Measurements from ENCODE around the gene TPPP.

The TPPP gene

DNA sequence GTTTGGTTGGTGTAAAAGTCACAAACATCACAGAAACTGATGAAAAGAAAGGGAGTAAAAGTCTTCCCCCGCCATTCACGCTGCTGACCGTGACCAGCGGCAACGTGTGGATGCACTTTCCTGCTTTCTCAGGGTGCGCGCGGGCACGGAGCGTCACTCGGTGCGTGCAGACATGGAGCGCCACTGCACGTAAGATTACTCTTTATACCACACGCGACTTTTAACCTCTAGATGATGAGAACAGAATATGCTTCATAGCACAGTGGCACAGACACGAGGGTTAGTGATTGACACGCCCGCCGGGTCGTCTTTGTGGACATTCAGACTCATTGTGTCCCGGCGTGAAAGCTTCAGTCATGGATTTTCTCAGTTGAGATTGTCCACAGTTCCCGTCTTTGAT lies 65.3 kb downstream of the TPPP start:
- Histone ChIP-seq H3K9me3 (ENCODE audit: insufficient read depth, low read length) (no peaks in the 10 kb centered on the region), H3K4me3 (ENCODE audit: insufficient read length, low read depth) (no peak overlapping the region), H3K4me1 (ENCODE audit: insufficient read depth, insufficient read length) (no peaks in the 10 kb centered on the region), H3K27me3 (ENCODE audit: insufficient read depth, insufficient read length) (no peaks in the 10 kb centered on the region), H3K36me3 (ENCODE audit: insufficient read depth, insufficient read length, low read length) (peaks cover 46% of the 10 kb centered on the region), H3K9ac (ENCODE audit: insufficient read length, low read depth) (no peak overlapping the region)
- TF ChIP-seq ZNF274 (IDR thresholded peaks at IDR 0.05; ENCODE audit: low read depth, low read length): no peak
- no peak for TF ChIP-seq YY1 (IDR thresholded peaks at IDR 0.05; ENCODE audit: insufficient read depth, insufficient read length)
- TF ChIP-seq SUZ12 (IDR thresholded peaks at IDR 0.05; ENCODE audit: extremely low read depth, insufficient read depth, insufficient read length): no peak
- DNase-seq (ENCODE audit: low read depth, low spot score): no peak

DNA sequence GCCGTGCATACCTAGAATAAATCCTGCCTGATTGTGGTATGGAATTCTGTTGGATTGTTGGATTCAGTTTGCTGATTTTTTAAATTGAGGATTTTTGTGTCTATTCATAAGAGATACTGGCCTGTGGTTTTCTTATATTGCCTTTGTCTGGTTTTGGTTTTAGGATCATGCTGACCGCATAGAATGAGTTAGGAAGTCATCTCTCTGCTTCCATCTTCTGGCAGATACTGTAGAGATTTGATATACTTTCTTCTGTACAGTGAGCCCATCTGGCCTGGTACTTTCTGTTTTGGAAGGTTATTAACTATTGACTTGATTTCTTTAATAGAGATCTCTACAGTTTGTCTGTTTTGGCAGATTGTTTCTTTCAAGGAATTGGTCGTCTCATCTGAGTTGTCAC lies 66.3 kb downstream of the TPPP start:
- H3K27me3 ChIP-seq (ENCODE audit: insufficient read depth, insufficient read length): no peaks in the 10 kb centered on the region
- H3K9ac ChIP-seq (ENCODE audit: insufficient read length, low read depth): no peak overlapping the region
- no peaks in the 10 kb centered on the region for H3K4me1 ChIP-seq (ENCODE audit: insufficient read depth, insufficient read length)
- H3K36me3 ChIP-seq (ENCODE audit: insufficient read depth, insufficient read length, low read length): peaks cover 56% of the 10 kb centered on the region
- no peak overlapping the region for H3K4me3 ChIP-seq (ENCODE audit: insufficient read length, low read depth)
- TF ChIP-seq YY1 (IDR thresholded peaks at IDR 0.05; ENCODE audit: insufficient read depth, insufficient read length) (no peak), ZNF274 (IDR thresholded peaks at IDR 0.05; ENCODE audit: low read depth, low read length) (no peak), SUZ12 (IDR thresholded peaks at IDR 0.05; ENCODE audit: extremely low read depth, insufficient read depth, insufficient read length) (no peak)
- H3K9me3 ChIP-seq (ENCODE audit: insufficient read depth, low read length): no peaks in the 10 kb centered on the region
- no peak for DNase-seq (ENCODE audit: low read depth, low spot score)

DNA sequence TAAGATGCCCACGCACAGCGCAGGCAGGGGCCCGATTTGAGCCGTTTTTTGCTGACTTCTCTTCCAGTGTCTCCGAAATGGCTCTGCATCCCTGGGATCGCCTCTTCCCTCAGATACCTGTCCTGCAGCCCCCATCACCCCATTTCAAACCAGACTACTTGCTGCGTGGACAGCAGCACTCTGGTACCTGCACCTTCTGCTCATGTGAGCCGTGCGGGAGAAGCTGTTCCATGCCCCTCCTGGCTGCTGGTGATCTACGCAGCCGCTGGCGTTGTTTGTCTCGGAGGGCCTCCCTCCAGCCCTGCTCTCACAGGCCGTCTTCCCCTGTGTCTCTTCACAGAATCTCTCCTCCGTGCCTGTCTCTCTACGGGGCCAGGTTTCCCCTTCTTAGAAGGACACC lies 67.6 kb downstream of the TPPP start:
- peaks cover 69% of the 10 kb centered on the region for H3K36me3 ChIP-seq (ENCODE audit: insufficient read depth, insufficient read length, low read length)
- DNase-seq (ENCODE audit: low read depth, low spot score): no peak
- no peaks in the 10 kb centered on the region for H3K27me3 ChIP-seq (ENCODE audit: insufficient read depth, insufficient read length)
- H3K4me1 ChIP-seq (ENCODE audit: insufficient read depth, insufficient read length): no peaks in the 10 kb centered on the region
- H3K4me3 ChIP-seq (ENCODE audit: insufficient read length, low read depth): no peak overlapping the region
- TF ChIP-seq YY1 (IDR thresholded peaks at IDR 0.05; ENCODE audit: insufficient read depth, insufficient read length) (no peak), ZNF274 (IDR thresholded peaks at IDR 0.05; ENCODE audit: low read depth, low read length) (no peak), SUZ12 (IDR thresholded peaks at IDR 0.05; ENCODE audit: extremely low read depth, insufficient read depth, insufficient read length) (no peak)
- no peaks in the 10 kb centered on the region for H3K9me3 ChIP-seq (ENCODE audit: insufficient read depth, low read length)
- H3K9ac ChIP-seq (ENCODE audit: insufficient read length, low read depth): no peak overlapping the region

DNA sequence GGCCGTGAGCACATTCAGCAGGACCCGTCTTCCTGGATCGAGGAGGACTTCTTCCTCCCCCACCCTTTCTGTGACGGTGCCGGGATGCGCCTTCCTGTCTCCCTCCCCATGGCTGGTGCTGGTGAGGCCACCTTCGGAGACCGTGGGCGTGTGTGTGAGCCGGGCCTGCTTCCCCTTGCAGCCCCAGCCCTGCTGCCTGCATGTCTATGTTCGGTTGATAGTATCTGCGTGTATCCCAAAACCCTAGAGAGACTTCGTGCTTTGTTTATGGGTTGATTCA lies 68.3 kb downstream of the TPPP start:
- Histone ChIP-seq H3K9me3 (ENCODE audit: insufficient read depth, low read length) (no peaks in the 10 kb centered on the region), H3K36me3 (ENCODE audit: insufficient read depth, insufficient read length, low read length) (peaks cover 75% of the 10 kb centered on the region), H3K9ac (ENCODE audit: insufficient read length, low read depth) (no peak overlapping the region), H3K4me3 (ENCODE audit: insufficient read length, low read depth) (no peak overlapping the region), H3K4me1 (ENCODE audit: insufficient read depth, insufficient read length) (no peaks in the 10 kb centered on the region), H3K27me3 (ENCODE audit: insufficient read depth, insufficient read length) (no peaks in the 10 kb centered on the region)
- no peak for TF ChIP-seq YY1 (IDR thresholded peaks at IDR 0.05; ENCODE audit: insufficient read depth, insufficient read length)
- no peak for TF ChIP-seq ZNF274 (IDR thresholded peaks at IDR 0.05; ENCODE audit: low read depth, low read length)
- TF ChIP-seq SUZ12 (IDR thresholded peaks at IDR 0.05; ENCODE audit: extremely low read depth, insufficient read depth, insufficient read length): no peak
- no peak for DNase-seq (ENCODE audit: low read depth, low spot score)

DNA sequence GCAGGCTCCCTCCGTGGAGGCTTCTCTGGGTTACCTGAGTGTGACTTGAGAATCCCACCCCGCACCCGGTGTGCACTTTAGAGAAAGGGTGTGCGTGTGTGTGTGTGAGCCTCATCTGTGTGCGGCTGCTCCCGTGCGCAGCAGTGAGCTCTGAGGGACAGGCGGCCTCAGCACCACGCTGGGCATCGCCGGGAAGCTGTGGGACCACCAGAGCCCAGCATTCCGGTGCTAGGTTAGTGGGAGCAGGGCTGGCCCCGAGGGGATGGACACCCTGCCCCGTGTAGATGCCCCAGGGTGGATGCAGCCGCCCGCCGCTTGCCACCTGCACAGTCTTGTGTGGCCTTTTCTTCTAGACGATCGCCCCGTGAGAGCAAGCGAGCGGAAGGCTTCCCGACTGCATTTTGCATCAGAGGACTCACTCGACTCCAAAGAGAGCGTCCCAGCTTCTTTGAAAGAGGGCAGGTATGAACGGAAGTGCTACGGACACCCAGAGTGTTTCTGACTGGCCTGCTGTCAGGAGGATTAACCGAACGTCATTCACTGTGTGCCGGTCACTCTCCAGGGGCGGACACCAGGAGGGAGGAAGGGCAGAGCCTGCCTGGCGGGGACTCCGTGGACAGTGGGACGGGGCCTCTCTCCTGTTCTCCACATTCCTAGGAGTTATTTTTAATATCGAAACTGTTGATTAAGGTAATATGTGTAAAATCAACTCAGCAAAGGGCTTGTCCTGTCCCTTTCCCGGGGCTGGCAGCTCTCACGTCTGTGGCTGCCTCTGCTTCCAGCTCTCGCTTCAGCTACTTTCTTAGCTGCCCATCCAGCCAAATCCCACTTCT lies 68.8 kb downstream of the TPPP start:
- no peak for DNase-seq (ENCODE audit: low read depth, low spot score)
- TF ChIP-seq YY1 (IDR thresholded peaks at IDR 0.05; ENCODE audit: insufficient read depth, insufficient read length) (no peak), SUZ12 (IDR thresholded peaks at IDR 0.05; ENCODE audit: extremely low read depth, insufficient read depth, insufficient read length) (no peak), ZNF274 (IDR thresholded peaks at IDR 0.05; ENCODE audit: low read depth, low read length) (no peak)
- no peak overlapping the region for H3K4me3 ChIP-seq (ENCODE audit: insufficient read length, low read depth)
- no peaks in the 10 kb centered on the region for H3K4me1 ChIP-seq (ENCODE audit: insufficient read depth, insufficient read length)
- H3K9me3 ChIP-seq (ENCODE audit: insufficient read depth, low read length): no peaks in the 10 kb centered on the region
- no peaks in the 10 kb centered on the region for H3K27me3 ChIP-seq (ENCODE audit: insufficient read depth, insufficient read length)
- peaks cover 81% of the 10 kb centered on the region for H3K36me3 ChIP-seq (ENCODE audit: insufficient read depth, insufficient read length, low read length)
- no peak overlapping the region for H3K9ac ChIP-seq (ENCODE audit: insufficient read length, low read depth)

DNA sequence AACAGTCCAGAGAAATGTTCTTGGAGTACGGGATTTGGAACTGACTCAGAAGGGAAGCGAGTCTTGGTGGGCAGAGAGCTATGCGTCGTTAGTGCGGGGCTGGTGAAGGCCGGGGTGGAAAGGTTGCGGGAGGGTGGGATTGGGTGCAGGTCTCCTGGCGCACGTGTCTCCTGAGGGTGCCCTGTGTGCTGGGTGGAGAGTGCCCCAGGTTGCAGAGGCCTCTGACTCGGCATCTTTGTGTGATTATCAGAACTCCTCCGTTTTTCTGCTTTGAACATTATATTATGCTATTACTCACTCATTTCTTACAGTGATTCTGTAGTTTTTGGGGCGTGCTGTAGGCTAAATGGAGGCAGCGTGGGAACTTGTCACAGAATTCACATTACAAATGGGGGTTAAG lies 69.6 kb downstream of the TPPP start:
- H3K4me3 ChIP-seq (ENCODE audit: insufficient read length, low read depth): no peak overlapping the region
- H3K4me1 ChIP-seq (ENCODE audit: insufficient read depth, insufficient read length): no peaks in the 10 kb centered on the region
- DNase-seq (ENCODE audit: low read depth, low spot score): no peak
- no peaks in the 10 kb centered on the region for H3K9me3 ChIP-seq (ENCODE audit: insufficient read depth, low read length)
- no peaks in the 10 kb centered on the region for H3K27me3 ChIP-seq (ENCODE audit: insufficient read depth, insufficient read length)
- no peak for TF ChIP-seq YY1 (IDR thresholded peaks at IDR 0.05; ENCODE audit: insufficient read depth, insufficient read length)
- TF ChIP-seq SUZ12 (IDR thresholded peaks at IDR 0.05; ENCODE audit: extremely low read depth, insufficient read depth, insufficient read length): no peak
- no peak for TF ChIP-seq ZNF274 (IDR thresholded peaks at IDR 0.05; ENCODE audit: low read depth, low read length)
- H3K9ac ChIP-seq (ENCODE audit: insufficient read length, low read depth): no peak overlapping the region
- H3K36me3 ChIP-seq (ENCODE audit: insufficient read depth, insufficient read length, low read length): peaks cover 89% of the 10 kb centered on the region

DNA sequence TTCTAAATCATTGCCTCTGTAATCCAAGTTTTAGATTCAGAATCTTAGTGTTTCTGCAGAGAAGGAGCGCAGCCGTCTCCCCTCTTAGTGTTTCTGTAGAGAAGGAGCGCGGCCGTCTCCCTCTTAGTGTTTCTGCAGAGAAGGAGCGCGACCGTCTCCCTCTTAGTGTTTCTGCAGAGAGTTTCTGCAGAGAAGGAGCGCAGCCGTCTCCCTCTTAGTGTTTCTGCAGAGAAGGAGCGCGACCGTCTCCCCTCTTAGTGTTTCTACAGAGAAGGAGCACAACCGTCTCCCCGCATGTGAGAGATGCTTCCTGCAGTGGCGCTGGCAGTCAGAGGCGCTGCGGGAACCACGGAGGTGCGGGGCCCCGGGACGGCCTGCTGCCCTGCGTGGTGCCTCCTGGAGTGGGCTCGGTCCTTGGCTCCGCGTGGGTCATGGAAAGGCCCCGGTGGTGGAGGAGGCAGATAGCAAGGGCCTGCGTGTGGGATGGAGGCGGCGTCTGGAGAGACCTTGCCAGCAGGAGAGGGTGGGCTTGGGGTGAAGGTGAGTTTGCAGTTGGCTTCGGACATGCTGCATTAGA lies 70.1 kb downstream of the TPPP start:
- H3K4me1 ChIP-seq (ENCODE audit: insufficient read depth, insufficient read length): no peaks in the 10 kb centered on the region
- H3K4me3 ChIP-seq (ENCODE audit: insufficient read length, low read depth): no peak overlapping the region
- no peaks in the 10 kb centered on the region for H3K27me3 ChIP-seq (ENCODE audit: insufficient read depth, insufficient read length)
- no peaks in the 10 kb centered on the region for H3K9me3 ChIP-seq (ENCODE audit: insufficient read depth, low read length)
- H3K36me3 ChIP-seq (ENCODE audit: insufficient read depth, insufficient read length, low read length): peaks cover 90% of the 10 kb centered on the region
- DNase-seq (ENCODE audit: low read depth, low spot score): no peak
- no peak overlapping the region for H3K9ac ChIP-seq (ENCODE audit: insufficient read length, low read depth)
- no peak for TF ChIP-seq ZNF274 (IDR thresholded peaks at IDR 0.05; ENCODE audit: low read depth, low read length)
- TF ChIP-seq SUZ12 (IDR thresholded peaks at IDR 0.05; ENCODE audit: extremely low read depth, insufficient read depth, insufficient read length): no peak
